ENCODE measurements around the gene CEBPA. TPM values are rescaled to one million over a fixed set of nuclear protein-coding genes. Genes with fewer than 3 reads are reported as not detected.

The CEBPA gene
- total RNA-seq, 2 experiments from 2014 or later = 0.84 to 1.4 TPM

DNA sequence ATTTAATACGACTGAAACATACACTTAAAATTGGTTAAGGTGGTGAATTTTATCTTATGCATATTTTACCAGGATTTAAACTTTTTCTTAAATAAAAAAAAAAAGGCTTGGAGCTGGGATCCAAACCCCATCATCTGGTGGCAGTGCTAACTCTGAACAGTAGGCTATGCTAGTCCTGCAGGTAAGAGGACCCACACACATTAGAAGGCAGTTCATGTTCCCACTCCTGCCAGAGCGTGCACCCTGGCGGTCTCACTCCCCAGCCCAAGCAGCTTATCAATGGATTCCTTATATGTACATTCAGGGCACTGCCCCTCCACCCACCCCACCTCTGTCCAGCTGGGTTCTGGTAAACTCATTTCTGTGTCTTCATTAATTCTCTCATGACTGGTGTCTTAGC lies 31.3 kb upstream of the CEBPA start:
- no peak for ATAC-seq (ENCODE audit: poor library complexity)
- Histone ChIP-seq H3K4me1 (ENCODE audit: insufficient read depth, low read length) (no peaks in the 10 kb centered on the region), H3K27ac (ENCODE audit: low read depth in 1 of 2, low read length in 2 of 2) (no peak overlapping the region), H3K4me3 (ENCODE audit: low read length) (no peak overlapping the region), H3K36me3 (ENCODE audit: insufficient read depth, low read length) (no peaks in the 10 kb centered on the region), H3K27me3 (ENCODE audit: control insufficient read depth in 1 of 2, insufficient read depth in 2 of 2, low read length in 2 of 2) (peaks cover 0 to 2% of the 10 kb centered on the region in 2 experiments), H3K9me3 (ENCODE audit: control insufficient read depth in 1 of 2, insufficient read depth in 1 of 2, low read length in 2 of 2) (no peaks in the 10 kb centered on the region)
- peaks cover 21% of the 10 kb centered on the region for H3K27me3 Mint-ChIP-seq
- H3K4me1 Mint-ChIP-seq (ENCODE audit: low read depth) = no peaks in the 10 kb centered on the region
- no peak for TF ChIP-seq CTCF (IDR thresholded peaks at IDR 0.05)
- no peak overlapping the region for H3K27ac Mint-ChIP-seq
- H3K9me3 Mint-ChIP-seq = no peaks in the 10 kb centered on the region
- ChIA-PET CTCF (no interaction called here), POLR2A (no interaction called here)
- DNase-seq = no peak
- no peaks in the 10 kb centered on the region for H3K36me3 Mint-ChIP-seq (ENCODE audit: low read depth)
- intact Hi-C loops (cut with DNase I, micrococcal nuclease) = no loop called here
- no peak overlapping the region for H3K4me3 Mint-ChIP-seq

DNA sequence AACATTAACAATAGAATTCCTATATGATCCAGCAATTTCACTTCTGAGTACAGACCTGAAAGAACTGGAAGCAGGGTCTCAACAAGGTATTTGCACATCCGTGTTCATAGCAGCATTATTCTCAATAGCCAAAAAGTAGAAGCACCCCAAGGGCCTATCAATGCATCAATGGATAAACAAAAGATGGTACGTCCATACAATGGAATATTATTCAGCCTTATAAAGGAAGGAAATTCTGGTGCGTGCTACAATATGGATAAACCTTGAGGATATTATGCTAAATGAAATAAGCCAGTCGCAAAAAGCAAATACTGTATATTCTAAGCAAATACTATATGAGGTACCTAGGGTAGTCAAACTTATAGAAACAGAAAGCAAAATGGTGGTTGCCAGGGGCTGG lies 30.8 kb upstream of the CEBPA start:
- ATAC-seq (ENCODE audit: poor library complexity) (no peak), DNase-seq (no peak)
- Histone ChIP-seq H3K27me3 (ENCODE audit: control insufficient read depth in 1 of 2, insufficient read depth in 2 of 2, low read length in 2 of 2) (peaks cover 0 to 2% of the 10 kb centered on the region in 2 experiments), H3K36me3 (ENCODE audit: insufficient read depth, low read length) (no peaks in the 10 kb centered on the region), H3K4me1 (ENCODE audit: insufficient read depth, low read length) (no peaks in the 10 kb centered on the region), H3K27ac (ENCODE audit: low read depth in 1 of 2, low read length in 2 of 2) (no peak overlapping the region), H3K4me3 (ENCODE audit: low read length) (no peak overlapping the region), H3K9me3 (ENCODE audit: control insufficient read depth in 1 of 2, insufficient read depth in 1 of 2, low read length in 2 of 2) (no peaks in the 10 kb centered on the region)
- no peaks in the 10 kb centered on the region for H3K4me1 Mint-ChIP-seq (ENCODE audit: low read depth)
- TF ChIP-seq CTCF (IDR thresholded peaks at IDR 0.05) = no peak
- CTCF ChIA-PET = no interaction called here
- H3K9me3 Mint-ChIP-seq = no peaks in the 10 kb centered on the region
- H3K27ac Mint-ChIP-seq = no peak overlapping the region
- H3K4me3 Mint-ChIP-seq = no peak overlapping the region
- H3K36me3 Mint-ChIP-seq (ENCODE audit: low read depth) = no peaks in the 10 kb centered on the region
- intact Hi-C loops (cut with DNase I, micrococcal nuclease) = no loop called here
- peaks cover 20% of the 10 kb centered on the region for H3K27me3 Mint-ChIP-seq
- POLR2A ChIA-PET = no interaction called here

DNA sequence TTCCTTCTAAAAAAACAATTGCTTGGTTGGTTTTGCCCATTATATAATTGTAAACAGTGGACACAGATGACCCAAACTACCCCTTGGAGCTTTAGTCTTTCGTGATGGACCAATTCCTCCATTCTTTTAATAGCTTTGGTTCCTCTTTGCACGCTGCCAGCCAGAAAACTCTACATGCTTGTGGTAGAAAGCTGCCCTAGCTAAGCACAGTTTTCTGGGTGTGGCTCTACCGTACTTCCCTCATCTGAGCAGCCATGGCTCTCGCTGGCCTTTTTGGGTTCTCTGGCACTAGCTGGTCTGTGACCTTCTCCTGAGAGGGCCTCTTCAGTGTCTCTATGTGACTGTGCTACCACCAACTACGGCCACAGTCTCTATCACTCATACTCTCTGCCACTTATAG lies 29.9 kb upstream of the CEBPA start:
- Mint-ChIP-seq H3K4me1 (ENCODE audit: low read depth) (no peaks in the 10 kb centered on the region), H3K36me3 (ENCODE audit: low read depth) (no peaks in the 10 kb centered on the region), H3K9me3 (no peaks in the 10 kb centered on the region), H3K4me3 (no peak overlapping the region), H3K27ac (no peak overlapping the region), H3K27me3 (peaks cover 19% of the 10 kb centered on the region)
- Histone ChIP-seq H3K27me3 (ENCODE audit: control insufficient read depth in 1 of 2, insufficient read depth in 2 of 2, low read length in 2 of 2) (peaks cover 0 to 2% of the 10 kb centered on the region in 2 experiments), H3K27ac (ENCODE audit: low read depth in 1 of 2, low read length in 2 of 2) (no peak overlapping the region), H3K4me3 (ENCODE audit: low read length) (no peak overlapping the region), H3K4me1 (ENCODE audit: insufficient read depth, low read length) (no peaks in the 10 kb centered on the region), H3K9me3 (ENCODE audit: control insufficient read depth in 1 of 2, insufficient read depth in 1 of 2, low read length in 2 of 2) (no peaks in the 10 kb centered on the region), H3K36me3 (ENCODE audit: insufficient read depth, low read length) (no peaks in the 10 kb centered on the region)
- TF ChIP-seq CTCF (IDR thresholded peaks at IDR 0.05) = no peak
- peak in 3 of 14 experiments; percentile 19 to 41 (median 36) for DNase-seq
- intact Hi-C loops (cut with DNase I, micrococcal nuclease) = no loop called here
- ChIA-PET POLR2A (no interaction called here), CTCF (no interaction called here)
- no peak for ATAC-seq (ENCODE audit: poor library complexity)

Data from CD4-positive, alpha-beta T cell (primary cell).